Epithelial cell of prostate (primary cell): ENCODE data around the gene TEKT5.
A peak's percentile ranks its signal among the peaks of the same experiment; 100 is the strongest.

Source experiments
- DNase-seq: peaks from one replicate; pipeline ENCODE4 v3.0.0-alpha.2; 2011; ENCODE audit warnings: low read depth, low spot score
- H3K27ac ChIP-seq: fragments of 450-650 bp; 2 replicates; pipeline ENCODE4 v1.5.1; 2017; ENCODE audit warnings: mild to moderate bottlenecking

The TEKT5 gene

GRCh38 chr16:10584981-10585438 is 109.7 kb downstream of the TEKT5 start:
- DNase-seq = no peak
- peak overlapping the region; percentile 70 for H3K27ac ChIP-seq

- DNase-seq = no peak
- no peak overlapping the region for H3K27ac ChIP-seq
These were observed 111.5 kb downstream of the TEKT5 start for GRCh38 chr16:10583269-10583668.

- H3K27ac ChIP-seq = no peak overlapping the region
- no peak for DNase-seq
These were observed 113.2 kb downstream of the TEKT5 start for GRCh38 chr16:10581507-10581906.

- no peak for DNase-seq
- H3K27ac ChIP-seq = peak overlapping the region; percentile 62
These were observed 113.9 kb downstream of the TEKT5 start for GRCh38 chr16:10580883-10581247.

- no peak for DNase-seq
These were observed 114.5 kb downstream of the TEKT5 start, which contains the start of gene EMP2 for GRCh38 chr16:10579965-10580882. TSS of gene EMP2 (minus strand) at chr16:10580598. CDS start at chr16:10547617, 32,981 bp downstream.

GRCh38 chr16:10579575-10579964 is 115.2 kb downstream of the TEKT5 start:
- H3K27ac ChIP-seq = peak overlapping the region; percentile 62
- DNase-seq = no peak

More at GRCh38 chr16:10579965-10580882, 114.5 kb downstream of the TEKT5 start, which contains the start of gene EMP2:
- H3K27ac ChIP-seq = peak within 1 kb of the TSS; percentile 62

- peak overlapping the region; percentile 62 for H3K27ac ChIP-seq
- no peak for DNase-seq
These were observed 116.0 kb downstream of the TEKT5 start for GRCh38 chr16:10578474-10579316.
